NCI-H2081 (cell line): ENCODE results near the gene ANO4.

Experiments used
- DNase-seq, 2 experiments: peaks; one replicate each; lab custom pipeline; 2025; lab: John Stamatoyannopoulos, UW

The ANO4 gene

DNA sequence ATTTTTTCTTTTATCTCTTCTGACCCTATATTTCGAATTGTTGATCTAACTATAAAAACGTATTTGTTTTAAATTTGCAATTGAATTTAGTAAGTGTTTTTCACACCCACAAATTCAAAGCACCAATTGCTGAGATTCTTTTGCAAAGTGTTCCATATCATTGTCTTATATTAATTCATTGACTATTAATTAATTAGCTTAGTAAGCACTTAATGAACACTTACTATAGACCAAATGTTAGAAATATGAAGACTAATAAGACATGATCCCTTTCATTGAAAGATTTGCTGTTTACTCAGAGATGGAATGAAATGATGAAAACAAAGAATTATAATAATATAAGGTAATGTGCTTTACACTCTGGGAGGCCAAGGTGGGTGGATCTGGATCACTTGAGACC, 14.2 kb downstream of the ANO4 start:
- DNase-seq = no peak

DNA sequence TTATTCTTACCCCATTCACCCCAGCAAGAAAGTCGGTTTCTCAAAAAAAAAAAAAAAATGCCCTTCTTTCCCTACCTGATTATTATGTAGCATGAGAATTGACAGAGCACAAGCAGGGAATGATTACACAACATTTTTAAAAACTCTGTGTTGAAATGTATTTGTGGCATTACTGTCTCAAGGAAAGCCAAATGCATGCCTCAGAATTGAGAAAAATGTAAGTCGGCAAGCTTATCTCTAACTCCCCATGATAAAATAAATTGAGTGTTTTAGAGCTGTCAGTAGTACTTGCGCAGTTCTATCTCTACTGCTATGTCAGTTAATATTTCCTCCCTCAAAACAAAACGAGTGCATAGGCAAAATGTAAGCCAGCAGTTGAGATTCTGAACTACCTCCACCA, 25.7 kb downstream of the ANO4 start:
- DNase-seq = no peak

DNA sequence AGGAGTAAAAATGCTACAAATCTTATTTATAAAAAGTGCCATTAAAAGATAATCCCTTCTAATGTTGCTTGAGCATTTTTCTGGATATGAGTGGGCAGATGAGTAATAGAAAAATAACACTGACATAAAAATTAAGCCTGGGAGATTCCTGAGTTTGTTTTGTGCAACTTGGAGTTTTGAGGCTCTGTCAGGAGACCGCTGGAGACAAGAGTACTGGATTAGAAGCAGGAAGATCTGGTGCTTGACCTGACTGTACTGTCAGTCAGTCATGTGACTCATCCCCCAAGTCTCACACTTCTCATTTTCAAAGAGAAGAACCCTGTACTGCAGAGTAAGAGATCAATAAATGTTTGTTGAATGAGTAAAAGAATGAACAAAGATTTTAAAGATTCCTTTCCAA, 29.4 kb downstream of the ANO4 start:
- no peak for DNase-seq

DNA sequence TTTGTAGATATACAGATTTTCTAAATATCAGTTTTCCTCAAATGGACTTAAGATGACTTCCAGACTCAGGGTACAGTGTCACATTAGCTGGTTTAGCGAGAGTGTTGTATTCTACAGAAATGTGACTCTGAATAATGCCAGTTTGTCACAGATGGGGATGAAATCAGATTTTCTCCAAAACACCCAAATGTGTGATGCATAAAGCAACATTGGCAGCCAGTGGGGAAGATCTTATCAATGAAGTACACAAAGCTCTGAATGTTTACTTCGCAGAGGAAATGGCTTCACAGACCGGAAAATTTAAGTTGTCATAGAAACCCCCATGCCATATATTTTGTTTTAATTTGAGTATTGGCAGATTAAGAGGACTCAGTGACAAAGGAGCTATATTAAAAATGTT, 29.9 kb downstream of the ANO4 start:
- DNase-seq = no peak

DNA sequence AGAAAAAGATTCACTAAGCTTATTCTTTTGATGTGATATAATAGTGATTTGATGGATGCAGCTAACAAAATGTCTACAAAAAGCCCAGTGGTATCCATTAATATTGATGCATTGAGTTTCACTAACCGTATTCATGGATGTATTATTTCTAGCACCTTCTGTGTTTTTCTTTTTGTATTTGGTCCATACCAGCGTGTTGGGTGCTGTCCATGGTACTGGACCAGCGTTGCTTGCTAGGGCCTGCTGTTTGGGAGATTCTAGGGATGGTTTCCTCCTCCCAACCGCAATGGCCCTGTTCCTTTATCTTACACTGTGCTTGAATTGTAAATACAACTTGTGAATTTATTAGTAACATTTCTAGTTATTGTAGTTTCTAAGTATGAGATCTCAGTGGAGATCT, 31.7 kb downstream of the ANO4 start:
- no peak for DNase-seq

DNA sequence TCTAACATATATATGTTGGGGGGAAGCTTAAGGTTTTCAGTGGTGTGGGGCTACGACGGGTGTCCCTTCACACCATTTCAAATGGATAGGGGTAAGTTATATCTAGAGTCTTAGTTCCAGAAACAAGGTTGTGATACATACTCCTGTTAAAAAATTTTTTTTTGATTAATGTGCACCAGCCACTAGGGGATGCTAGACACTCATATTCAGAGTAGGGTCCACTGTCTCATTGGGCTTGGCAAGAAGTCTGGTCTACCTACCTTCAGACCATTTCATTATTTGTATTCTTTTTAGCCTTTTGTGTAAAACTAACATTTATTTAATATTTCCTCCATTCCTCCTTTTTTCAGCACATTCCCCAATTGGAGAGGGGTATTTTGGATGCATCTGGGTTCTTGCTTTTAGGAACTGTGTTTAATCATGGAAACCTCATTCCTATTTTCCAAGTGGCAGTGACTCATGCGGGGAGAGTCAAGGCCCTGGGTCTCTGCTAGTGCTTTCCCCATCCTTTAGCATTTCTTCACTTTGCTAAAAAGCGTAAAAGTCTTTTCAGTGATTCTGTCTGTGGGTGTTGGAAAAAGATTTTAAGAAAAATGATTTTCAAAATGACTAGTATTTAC, 33.4 kb downstream of the ANO4 start:
- DNase-seq = peak; percentile 38 to 44

DNA sequence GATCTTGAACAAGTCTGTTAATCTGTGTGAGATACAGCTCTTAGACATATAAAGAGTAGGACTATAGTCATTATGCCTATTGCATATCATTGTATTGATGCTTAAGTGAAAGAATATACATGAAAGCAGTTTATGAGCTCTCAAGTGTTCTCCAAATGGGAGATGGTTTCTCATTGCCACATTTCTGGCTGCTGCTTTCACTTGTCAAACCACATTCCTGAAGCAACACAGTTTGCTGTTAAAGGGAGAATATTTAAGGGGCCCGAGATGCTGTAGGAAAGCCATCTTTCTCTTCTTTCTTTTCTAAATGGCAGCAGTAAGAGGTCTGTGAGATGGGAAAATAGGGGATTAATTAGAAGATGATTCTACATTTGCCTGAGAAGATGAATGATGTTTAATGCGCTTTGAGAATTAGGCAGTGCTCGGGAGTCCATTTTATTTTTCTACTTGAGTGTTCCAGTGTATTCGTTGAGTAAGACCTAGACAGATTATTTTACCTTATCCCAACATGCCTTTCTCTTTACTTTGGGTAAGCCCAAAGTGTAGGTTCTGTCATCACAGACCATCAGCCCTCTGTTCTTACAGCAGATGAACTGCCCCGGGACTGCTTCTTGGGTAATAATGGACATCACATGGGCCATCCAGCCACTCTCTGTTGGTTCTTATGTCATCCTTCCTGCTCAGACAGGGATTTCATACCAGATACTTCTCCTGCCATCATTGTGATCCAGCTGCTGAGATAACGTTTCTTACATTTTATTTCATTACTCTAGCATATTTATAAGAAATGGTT, 35.6 kb downstream of the ANO4 start:
- DNase-seq = no peak

DNA sequence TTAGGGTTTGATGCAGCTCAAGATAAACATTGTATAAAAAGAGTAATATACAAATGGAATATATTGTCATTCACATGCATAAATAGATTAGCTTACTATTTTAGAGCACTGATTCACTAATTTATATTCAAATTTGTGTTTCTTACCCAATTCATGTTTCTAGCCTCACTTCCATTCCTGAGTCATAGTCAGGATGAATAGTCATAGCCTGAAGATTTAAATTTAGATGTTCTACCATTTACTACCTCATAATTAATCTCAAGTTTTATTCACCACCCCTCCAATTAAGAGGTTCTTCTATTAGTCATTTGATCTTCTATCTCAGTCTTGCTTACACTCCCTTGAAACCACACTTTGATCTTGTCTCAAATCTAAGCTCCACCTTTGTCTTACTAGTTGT, 38.7 kb downstream of the ANO4 start:
- DNase-seq = no peak

DNA sequence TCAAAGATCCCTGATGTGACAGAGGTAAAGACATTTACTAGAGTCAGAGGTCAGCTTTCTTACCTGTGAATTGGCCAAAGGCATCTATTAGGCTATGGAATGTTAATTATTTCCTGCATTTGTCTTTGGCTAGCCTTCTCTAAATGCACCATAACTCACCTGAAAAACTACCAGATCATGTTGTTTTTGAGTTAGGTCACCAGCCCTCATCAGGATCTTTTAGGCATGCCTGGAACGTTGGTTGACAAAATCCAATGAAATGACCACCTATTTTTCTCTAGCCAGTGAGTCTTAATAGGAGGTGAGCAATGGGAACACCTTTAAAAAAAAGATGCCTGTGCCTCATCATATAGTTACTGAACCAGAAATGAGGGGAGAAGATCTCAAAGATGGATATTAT, 46.2 kb downstream of the ANO4 start:
- no peak for DNase-seq

DNA sequence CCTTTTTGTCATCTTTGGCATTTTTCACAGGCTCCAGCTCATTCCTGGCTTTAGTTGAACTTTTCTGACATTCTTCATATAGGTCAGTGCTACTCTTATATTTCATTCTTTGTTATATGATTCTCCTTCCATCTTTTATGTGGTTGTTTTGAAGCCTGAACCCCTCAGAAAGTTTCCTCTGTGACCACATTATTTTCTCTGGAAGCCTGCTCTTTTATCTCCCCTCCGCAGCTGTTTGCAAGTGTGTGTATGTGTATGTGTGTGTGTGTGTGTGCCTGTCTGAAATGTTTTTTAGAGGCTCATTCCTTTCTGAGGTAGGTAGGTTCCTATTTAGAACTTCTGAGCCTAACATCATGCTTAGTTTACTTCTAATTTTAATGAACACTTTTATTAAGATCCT, 47.6 kb downstream of the ANO4 start:
- DNase-seq = no peak

DNA sequence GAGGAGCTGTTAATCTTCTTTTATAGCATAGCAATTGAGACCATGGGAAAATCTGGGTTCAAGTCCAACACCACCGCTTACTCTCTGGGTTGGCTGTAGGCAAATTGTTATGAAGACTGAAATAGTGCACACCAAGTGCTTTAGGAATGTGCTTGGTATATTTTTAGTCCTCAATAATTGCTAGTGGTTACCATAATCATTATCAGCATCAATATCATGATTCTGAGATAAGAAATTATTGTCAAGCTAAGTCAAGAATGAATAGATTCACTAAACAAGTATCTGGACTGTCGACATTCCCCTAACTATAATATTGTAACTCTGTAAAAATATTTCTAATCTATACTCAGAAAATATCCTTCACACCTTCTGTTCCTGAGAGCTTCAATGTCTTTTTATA, 48.5 kb downstream of the ANO4 start:
- DNase-seq = no peak

DNA sequence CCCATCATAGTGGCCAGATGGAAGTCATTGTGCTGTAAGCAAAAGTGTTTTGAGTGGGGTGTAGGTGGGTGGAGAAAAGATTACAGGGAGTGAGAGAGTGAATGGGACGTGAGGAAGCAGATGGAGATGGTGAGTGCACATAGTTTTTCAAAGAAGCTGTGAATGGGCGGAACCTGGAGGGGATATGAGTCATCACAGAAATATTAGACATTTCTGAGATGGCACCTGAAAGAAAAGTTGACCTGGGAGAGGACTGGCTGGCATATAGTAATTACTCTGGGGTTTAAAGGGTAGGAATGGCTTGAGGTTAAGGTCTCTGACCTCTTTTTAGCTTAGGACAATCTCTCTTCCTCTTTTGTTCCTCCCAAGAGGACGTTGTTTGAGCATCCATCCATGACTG, 50.5 kb downstream of the ANO4 start:
- DNase-seq = no peak

DNA sequence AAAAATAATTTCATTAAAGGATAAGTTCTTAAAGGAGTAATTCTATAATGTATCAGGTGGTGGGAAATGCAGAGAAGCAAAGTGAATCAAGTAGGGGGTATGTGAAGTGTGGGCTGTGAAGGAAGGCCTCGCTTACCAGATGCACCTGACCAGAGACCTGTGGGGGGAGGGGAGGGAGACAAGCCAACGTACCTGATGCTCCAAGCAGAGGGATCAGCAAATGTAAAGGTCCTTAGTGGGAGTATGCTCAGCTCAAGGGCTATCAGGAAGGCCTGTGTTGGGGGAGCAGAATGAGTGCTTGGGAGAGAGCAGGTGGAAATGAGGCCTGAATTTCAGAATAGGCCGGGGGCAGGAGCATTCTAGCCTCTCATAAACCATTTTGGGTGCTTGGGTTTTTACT, 57.1 kb downstream of the ANO4 start:
- no peak for DNase-seq

DNA sequence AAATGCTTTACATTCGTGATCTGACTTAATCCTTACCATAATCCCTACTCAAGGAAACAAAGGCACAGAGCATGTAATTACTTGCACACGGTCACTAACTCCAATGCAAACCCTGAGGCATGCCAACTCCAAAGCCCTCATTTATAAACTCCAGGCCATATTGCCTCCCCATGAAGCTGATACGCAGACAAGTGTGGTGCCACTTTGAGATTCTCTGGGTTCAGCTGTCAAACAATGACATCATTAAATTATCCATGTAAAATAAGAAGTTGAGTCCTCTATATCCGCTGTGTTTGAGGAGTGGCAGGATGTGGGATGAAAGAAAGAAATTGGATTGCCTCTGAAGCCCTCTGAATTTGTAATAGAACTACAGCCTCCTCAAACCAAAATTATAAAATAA, 62.8 kb downstream of the ANO4 start:
- DNase-seq = no peak

DNA sequence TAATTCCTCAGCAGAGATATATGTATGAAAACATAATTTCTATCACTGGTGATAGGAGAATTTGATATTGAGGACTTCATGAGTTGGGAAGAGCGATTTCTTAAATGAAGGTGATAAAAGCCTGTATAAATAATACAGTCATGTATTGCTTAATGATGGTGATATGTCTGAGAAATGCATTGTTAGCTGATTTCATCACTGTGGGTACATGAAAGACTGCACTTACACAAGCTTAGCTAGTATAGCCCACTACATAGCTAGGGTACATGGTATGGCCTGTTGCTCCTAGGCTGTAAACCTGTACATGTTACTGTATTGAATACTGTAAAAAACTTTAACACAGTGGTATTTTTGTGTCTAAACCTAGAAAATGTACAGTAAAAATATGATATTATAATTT, 63.4 kb downstream of the ANO4 start:
- no peak for DNase-seq

DNA sequence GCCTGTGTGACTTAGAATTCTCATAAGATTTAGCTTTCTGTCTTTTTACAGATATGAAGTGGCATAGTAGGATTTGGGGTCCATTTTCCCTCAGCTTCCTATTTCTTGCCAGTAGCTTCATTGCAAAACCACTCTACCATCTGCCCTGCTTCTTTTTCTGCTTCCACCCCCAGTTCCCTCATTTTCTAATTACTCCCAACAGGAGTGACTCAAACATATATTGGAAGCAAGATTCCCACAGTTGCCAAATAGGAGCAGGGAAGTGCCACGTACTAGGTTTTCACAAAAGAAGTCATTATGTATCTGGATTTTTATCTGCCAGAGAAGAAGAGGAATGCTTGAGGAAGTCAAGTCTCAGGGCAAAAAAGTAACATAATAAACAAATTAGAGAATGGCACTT, 64.1 kb downstream of the ANO4 start:
- no peak for DNase-seq

DNA sequence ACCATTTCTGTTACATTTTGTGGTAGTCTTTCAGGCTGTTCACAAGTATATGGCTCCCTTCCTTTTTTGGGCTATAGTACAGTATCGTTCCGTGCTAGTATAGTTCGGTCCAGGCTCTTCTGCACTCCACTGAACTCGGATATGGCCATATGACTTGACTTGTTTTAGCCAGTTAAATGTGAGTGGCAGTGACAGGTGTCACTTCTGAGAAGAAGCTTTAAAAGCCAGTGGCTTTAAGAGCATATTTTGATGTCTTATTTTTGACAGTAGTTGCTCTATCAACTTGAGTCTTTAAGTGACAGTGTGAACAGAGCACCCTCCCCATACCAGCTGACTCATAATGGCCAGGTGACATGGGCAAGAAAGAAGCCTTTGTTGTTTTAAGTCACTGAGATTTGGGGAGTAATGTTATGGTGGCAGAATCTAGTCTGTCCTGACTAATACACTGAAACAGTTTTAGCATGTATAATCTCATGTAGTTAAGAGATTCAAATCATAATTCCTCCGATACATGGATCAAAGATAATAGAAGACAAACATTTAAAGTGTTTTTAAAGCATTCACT, 64.6 kb downstream of the ANO4 start:
- DNase-seq = no peak

DNA sequence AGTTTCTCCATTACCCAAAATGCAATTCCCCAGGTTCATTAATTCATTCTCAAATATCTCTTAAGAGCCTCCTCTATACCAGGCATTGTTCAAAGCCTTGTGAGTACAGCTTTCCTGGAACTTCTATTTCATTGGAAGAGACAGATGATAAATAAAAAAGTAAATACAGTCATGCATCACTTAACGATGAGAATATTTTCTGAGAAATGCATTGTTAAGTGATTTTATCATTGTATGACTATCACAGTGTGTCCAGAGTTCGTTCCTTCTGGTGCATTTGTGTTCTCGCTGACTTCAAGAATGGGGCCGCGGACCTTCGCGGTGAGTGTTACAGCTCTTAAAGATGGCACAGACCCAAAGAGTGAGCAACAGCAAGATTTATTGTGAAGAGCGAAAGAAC, 66.0 kb downstream of the ANO4 start:
- no peak for DNase-seq

DNA sequence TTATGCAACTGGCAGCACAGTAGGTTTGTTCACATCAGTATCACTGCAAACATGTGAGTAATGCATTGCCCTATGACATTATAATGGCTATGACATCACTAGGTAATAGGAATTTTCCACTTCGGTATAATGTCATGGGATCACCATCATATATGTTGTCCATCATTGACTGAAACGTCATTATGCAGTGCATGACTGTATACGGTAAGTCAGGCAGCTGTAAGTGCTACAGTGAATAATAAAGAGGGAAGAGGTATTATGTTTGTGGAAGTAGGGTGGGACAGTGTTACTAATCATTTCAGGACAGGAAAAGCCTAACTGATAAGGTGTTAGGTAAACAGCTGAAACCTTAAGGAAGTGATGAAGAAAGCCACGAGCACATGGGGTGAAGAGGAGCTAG, 68.1 kb downstream of the ANO4 start:
- DNase-seq = no peak

DNA sequence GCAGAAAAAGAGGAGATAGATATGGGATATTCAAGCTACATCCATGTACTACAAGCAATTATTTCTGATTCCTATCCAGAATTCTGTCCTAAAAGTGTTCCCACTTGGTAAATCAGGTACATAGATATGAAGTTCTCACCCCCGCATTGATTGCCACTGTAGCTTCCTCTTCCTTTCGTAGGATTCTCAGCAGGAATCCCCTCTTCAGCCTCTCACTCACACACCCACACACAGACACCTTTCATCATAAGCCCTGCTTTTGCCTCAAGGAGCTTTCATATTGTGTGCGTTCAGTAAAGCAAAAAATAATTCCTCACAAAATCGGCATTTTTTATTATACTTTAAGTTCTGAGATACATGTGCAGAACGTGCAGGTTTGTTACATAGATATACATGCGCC, 69.8 kb downstream of the ANO4 start:
- DNase-seq = no peak

DNA sequence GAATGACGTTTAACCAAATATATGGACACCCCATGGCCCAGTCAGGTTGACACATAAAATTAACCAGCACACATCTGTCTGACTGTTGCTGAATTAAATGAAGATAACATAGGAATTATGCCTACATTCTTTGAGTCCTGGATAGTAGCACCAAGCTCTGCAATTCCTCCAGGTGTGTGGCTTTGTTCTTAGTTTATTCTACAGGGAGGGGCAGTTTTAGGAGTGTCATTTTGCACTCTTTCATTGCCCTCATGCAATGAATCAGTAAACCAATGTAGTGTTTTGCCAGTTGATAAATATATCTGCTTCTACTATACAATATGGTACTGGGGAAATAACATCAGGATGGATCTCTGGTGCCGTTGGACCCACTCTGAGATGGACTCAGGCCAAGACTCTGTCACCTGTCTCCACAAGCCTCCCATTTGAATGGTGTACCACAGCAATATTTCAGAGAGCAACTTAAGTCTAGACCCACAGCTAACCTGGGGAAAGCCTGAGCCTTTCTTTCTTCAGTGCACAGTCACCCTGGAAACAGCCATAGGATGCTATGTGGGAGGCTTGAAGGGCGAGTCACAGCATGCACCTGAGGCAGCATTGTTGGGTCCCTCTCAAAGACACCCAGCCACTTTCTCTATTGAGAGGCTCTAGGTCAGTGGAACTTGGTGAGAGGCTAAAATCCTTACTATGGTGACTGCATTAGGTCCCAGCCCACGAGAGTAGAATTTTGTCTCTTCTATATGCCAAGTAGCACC, 73.2 kb downstream of the ANO4 start:
- no peak for DNase-seq

DNA sequence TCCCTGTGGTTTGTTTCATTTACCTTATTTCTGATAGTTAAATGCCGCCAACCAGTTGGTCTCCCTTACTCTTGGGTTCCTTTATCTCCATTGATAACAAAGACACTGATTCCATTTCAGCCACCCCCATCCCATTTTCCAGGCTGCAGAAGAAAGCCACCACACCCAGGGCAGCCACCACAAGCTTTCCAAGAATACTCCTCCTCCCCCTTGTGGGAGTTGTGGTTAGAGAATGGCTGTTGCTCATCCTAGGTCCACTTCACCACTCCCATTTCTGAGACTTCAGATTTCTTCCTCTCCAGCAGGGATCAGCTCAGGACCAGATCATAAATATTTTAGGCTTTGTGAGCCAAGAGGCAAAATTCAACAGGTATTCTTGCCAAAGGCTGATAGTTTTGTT, 73.9 kb downstream of the ANO4 start:
- no peak for DNase-seq

DNA sequence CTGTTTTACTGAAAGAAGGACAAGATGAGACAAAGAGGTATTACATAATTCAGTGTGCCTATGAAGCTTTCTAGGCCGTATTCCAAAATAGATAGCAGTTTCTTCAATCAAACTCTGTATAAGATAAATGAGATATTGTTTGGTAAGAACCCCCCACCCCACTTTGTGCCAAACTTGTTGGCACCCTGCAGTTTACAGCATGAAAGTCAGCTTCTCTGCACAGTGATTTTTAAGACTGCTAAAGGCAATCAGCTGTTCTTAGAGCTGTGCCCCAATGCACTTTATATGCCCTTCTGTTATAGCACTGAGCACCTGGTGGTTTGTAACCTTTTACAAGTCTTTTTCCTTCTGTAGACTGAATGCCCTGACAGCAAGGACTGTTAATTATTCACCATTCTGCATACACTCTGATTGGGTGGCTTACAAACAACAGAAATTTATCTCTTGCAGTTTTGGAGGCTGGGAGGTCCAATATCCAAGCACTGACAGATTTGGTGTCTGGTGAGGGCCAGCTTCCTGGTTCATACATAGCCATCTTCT, 76.7 kb downstream of the ANO4 start:
- no peak for DNase-seq
